ENCODE data around the gene ASB16.

Gene ASB16

DNA sequence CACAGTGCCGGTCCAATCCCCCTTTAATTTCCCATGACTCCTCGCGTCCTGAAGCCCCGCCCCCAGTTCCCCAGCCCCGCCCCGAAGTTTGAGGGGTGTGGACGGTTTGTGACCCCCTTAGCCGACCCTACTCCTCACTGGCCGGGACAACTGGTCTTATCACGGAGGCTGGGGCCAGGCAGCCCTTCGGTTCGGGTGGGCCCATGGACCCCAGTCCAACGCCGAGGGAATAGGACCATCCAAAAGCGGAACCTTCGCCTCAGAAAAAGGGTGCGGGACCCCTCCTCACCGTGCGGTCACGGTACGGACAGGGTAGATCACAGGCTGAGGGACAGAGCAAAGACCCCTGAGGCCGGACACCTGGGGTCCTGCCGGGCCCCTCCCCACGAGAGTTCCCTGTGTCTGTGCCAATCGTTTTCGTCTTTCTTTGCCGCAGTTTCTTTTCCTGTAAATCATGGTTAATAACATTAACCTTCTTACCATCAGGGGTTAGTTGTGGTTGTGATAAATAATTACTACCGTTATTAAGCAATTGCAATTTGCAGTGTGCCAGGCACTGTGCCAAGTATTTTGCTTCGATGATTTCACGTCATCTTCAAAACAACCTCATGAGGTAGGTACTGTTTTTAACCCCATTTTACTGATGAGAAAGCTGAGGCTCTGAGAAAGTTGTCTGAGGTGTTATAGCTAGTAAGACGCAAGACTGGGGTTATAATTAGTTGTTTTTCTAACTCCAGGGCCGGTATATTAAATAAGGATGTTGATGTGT is 16.8 kb downstream of the ASB16 start:
- DNase-seq (ENCODE audit: low read depth in 3 of 3), result no peak

DNA sequence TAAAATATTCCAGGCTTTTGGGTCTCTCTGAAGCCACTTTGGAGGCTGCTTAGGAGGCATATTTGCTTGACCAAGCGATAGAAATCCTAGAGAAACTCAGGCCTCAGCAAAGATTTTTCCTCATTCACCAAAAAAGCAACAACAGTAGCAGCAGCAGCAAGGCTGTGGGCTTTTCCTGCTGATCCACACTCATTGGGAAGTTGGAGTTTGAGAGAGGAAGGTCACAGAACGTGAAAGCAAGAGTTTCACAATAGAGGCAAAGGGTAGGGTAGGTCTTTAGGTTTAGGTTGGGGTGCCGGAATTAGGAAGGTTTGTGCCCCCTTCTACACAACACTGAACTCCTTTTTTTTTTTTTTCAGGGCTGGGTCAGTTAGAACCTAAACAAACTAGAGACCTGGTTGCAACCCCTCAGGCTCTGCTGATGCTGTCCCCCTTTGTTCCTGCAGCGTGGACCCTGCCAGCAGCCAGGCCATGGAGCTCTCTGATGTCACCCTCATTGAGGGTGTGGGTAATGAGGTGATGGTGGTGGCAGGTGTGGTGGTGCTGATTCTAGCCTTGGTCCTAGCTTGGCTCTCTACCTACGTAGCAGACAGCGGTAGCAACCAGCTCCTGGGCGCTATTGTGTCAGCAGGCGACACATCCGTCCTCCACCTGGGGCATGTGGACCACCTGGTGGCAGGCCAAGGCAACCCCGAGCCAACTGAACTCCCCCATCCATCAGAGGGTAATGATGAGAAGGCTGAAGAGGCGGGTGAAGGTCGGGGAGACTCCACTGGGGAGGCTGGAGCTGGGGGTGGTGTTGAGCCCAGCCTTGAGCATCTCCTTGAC is 18.3 kb downstream of the ASB16 start:
- DNase-seq (ENCODE audit: low read depth in 3 of 3), result no peak

DNA sequence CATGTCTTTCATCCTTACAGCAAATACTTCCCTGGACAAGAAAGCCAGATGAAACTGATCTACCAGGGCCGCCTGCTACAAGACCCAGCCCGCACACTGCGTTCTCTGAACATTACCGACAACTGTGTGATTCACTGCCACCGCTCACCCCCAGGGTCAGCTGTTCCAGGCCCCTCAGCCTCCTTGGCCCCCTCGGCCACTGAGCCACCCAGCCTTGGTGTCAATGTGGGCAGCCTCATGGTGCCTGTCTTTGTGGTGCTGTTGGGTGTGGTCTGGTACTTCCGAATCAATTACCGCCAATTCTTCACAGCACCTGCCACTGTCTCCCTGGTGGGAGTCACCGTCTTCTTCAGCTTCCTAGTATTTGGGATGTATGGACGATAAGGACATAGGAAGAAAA is 20.0 kb downstream of the ASB16 start:
- DNase-seq (ENCODE audit: low read depth in 3 of 3), result no peak

DNA sequence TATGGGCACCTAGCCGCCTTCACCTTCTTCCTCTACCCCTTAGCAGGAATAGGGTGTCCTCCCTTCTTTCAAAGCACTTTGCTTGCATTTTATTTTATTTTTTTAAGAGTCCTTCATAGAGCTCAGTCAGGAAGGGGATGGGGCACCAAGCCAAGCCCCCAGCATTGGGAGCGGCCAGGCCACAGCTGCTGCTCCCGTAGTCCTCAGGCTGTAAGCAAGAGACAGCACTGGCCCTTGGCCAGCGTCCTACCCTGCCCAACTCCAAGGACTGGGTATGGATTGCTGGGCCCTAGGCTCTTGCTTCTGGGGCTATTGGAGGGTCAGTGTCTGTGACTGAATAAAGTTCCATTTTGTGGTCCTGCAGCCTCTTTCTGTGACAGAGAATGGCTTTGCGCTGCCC is 20.9 kb downstream of the ASB16 start:
- no peak for DNase-seq (ENCODE audit: low read depth in 3 of 3)

DNA sequence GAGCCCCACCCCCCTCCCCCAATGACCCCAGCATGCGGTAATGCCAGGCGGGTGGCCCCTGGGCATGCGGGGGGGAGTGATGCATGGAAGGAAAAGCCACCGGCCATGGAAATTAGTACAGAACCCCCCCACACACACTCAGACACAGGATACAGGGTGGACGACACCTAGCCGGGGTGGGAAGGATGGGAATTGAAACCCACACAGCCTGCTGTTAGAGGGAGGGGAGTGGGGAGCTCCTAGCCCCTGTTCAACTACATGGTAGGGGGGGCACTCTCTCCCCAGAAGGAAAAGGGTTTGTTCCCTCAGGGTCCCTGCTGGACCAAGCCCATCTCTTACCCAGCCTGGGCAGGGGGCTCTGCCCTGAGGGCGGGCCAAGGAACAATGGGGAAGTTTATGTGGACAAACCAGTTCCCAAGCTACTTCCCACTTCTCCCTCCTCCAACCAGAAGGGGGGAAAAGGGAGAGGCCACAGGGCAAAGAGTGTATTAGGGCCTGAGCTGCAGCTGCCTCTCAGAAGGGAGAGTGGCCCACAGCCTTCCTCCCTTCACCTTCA is 21.5 kb downstream of the ASB16 start:
- DNase-seq (ENCODE audit: low read depth in 3 of 3), result no peak

DNA sequence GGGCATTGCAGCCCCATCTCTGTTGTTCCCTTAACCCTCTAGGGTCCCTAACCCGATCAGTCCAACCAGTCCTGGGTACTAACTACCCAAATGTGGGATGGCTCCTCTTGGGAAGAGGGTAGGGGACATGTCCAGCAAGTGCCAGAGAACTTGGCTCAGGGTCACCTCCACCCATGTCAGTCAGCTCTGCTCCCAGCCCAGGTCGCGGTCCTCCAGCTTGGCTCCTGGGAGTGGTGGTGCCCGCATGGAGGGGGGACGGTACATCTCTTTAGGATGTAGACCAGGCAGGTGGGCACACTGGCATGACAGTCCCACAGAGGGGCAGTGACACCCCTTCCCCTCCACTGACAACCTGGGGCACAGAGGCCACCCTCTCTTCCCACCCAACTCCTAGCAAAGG is 22.2 kb downstream of the ASB16 start:
- no peak for DNase-seq (ENCODE audit: low read depth in 3 of 3)

DNA sequence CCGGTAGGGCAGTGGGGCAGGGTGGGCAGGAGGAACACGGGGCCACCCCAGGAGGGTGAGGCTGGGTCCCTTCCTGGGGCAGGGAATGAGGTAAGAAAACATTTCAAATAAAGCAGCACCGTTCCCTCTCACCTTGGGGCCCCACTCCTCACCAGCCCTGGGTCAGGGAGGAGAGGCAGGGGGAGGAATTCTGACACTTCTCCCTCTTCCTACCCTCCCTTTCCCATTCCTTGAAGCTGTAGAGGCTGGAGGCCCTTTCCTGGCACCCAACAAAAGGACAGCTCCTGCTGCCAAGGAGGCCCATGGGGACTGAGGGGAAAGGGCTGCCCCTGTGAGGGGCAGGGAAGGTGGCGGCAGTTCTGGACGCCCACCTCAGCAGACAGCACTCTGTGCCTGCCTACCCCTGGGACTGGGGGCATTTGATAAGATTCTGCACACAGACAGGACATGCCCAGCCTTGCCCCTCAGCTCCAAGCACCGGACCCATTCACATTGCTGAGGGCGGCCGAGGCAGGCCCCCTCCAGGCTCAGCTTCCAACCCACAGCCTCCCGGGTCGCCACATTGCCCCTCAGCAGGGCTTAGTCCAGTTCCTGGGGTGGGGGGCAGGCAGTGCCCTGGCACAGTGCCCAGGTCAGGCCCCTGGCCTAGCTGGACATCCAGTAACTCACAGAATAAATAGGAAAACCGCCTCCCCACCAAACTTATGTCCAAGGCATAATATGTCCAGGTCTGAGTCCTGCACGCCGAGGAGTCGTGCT is 23.0 kb downstream of the ASB16 start:
- DNase-seq (ENCODE audit: low read depth in 3 of 3), result no peak

DNA sequence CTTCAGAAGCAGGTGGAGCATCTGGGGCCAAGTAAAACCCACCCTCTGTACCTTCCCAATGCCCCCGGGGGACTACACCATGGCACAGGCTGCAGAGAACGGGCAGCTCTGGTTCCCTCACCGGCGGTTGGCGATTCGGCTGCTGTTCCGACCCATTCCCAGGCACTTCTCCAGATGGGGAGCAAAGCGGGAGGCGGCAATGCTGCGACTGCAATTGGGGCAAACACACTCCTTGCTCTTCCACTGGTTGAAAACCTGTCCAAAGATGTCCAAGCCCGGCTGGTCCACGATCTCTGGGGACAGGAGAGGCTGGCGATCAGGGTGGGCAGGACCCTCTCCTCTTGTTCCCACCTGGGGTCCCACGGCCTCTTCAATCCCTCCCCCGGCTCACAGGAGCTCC is 26.6 kb downstream of the ASB16 start:
- DNase-seq (ENCODE audit: low read depth in 3 of 3), result no peak

DNA sequence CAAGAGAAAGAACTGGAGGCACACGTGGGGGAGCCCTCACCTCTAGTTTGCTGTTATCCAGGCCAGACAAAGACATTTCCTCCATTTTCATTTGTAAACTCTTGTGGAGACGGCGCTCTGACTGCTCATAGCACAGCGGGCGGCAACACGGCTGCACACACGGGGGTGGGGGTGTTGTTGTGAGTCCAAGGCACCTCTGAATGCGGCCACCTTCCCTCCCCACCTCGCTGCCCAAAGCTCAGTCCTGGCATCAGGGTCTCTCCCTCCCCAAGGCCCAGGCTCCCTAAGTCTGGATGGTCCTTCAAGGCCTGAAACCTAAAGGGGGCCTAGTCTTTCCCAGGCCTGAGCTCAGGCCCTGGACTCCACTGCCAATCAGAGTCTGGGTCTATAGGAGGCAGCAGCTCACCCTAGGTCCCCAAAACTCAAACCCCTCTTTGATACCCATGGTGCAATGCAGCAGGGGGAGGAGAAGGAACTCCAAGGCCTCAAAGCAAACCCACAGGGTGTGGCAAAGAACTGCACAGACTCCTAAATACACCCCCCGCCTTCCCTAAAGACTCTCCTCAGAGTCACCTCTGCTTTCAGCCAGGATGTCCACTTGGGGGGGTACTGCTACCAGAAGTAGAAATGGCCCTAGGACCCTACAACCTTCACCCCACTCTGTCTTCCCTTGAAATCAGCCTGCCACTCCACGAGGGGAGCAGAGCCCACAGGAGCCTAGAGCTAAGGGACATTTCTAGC is 27.6 kb downstream of the ASB16 start:
- DNase-seq (ENCODE audit: low read depth in 3 of 3), result peak in 1 of 3 experiments; percentile 33

DNA sequence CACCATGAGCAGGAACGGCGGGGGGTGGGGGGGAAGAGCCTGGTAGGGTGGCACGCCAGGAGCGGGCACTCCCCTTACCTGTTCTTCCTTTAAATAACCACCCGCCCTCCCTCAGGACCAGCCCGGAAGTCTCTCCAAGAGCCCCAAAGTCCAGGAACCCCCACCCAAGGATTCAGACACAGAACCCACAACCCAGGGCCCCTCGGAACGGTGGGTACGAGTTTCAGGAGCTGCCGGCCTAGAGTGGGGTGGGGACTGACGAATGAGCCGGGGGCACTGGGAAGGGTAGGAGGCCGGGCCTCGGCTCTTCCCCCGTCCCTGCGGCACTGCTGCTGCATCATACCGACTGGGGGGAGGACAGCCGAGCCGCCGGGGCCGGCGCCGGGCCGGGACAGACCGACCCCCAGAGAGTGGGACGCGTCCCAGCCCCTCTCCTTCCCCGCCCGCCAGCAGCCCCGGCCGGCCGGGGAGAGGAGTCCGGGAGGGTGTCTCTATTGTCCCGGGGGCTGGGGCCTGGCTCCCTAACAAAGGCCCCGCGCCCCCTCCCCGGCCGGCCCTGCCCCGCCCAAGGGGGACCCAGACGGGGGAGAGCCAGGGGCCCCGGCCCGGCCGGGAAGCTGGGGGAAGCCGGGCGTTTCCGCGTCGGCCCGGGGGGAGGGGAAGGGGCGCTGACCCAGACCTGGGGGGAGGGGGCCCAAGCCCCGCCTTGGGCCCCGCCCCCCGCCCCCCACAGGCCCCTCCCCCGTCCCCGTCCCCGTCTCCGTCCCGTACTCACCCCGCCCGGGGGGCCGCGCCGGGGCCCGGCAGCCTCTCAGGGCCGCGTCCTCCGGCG is 28.4 kb downstream of the ASB16 start:
- DNase-seq (ENCODE audit: low read depth in 3 of 3), result peak in 1 of 3 experiments; percentile 57

DNA sequence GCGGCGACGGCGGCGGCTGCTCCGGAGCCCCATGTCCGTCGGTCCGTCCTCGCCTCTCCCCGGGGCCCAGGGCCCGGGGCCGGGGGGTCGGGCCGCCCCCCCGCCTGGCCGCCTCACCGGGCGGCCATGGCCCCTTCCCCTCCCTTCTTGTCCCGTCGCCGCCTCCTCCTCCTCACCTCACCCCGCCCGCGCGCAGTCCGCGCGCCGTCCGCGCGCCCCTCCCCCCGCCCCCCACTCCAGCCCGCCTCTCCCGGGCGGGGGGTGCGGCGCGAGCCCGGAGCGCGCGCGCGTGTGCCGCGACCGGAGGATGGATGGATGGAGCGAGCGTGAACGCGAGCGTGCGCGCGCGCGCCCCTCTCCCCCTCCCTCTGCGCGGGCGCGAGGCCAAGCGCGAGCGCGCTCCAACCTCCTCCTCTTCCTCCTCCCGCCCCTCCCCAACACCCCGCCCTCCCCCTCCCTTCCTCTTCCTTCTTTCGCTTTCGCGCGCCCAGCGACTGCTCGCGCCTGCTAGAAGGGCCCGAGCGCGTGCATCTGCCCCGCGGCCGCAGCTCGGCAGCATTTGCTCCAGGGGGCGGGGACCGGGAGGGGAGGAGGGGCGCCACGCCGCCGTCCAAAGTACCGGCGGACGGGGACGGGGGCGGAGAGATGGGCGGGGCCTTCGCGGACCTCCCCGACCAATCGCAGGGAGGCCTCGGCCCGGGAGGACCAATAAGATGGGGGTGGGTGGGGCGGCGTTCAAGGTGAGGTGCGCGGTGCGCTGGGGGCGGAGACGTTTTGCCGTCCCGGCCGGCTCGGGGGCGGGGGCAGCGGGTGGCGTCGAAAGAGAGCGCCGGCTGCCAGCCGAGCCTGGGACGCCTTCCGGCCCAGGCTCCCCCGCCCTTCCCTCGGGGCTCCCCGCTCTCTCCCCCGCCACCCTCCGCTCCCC is 29.3 kb downstream of the ASB16 start, which contains the start of gene ATXN7L3:
Gene ATXN7L3, minus strand, starts transcription at position 332 of the 925 bp plus-strand sequence. CDS start 1,814 bp downstream, outside the sequence.
- DNase-seq (ENCODE audit: low read depth in 3 of 3), result peak; percentile 99 to 100 (median 99)

DNA sequence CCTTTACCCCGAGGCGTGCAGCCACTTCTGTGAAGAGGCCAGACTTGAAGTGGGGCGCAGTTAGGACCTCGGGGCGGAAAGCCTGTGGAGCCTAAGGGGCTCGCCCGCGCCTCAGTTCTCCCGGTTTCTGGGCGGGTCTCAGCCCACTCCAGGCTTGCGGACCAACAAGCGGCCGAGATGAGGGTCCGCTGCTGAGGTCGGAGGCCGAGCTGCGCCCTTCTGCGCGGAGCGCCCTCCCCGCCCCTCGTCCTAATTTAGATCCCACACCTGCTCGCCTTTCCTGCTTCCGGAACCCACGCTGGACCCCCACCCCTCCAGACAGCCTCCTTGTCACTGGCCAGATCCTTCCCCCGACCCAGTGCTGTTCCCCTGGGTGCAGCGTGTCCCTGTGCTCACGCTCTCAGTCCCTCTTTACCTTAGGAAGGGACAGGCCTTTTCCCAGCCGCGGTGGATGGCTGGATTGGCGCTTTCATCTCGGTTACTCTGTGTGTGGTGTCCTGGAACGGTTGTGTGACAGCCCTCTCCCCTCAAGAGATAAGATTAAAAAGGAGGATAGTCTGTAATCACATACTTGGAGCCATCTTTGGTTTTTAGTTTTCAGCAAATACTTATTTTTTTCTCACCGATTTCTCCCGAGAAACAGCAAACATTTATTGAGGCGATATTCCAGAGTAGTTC is 30.1 kb downstream of the ASB16 start:
- DNase-seq (ENCODE audit: low read depth in 3 of 3), result no peak

DNA sequence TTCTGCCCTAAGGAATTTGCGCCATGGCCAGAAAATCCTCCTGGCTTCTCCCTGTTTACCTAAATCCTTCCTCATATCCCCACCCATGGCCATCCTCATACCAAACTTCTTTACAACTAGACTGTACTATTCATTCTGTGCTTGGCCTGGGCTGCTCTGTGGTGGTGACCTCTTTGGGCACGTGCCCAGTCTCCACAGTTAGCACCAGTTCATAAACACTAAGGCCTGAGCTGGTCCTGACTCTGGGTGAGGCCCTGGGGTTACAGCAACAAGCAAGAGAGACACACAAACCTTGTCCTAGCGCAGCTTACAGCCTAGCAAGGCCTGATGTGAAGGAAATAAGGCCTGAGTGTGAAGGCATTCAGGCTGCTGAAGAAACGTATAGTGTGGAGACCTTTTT is 32.3 kb downstream of the ASB16 start:
- no peak for DNase-seq (ENCODE audit: low read depth in 3 of 3)

DNA sequence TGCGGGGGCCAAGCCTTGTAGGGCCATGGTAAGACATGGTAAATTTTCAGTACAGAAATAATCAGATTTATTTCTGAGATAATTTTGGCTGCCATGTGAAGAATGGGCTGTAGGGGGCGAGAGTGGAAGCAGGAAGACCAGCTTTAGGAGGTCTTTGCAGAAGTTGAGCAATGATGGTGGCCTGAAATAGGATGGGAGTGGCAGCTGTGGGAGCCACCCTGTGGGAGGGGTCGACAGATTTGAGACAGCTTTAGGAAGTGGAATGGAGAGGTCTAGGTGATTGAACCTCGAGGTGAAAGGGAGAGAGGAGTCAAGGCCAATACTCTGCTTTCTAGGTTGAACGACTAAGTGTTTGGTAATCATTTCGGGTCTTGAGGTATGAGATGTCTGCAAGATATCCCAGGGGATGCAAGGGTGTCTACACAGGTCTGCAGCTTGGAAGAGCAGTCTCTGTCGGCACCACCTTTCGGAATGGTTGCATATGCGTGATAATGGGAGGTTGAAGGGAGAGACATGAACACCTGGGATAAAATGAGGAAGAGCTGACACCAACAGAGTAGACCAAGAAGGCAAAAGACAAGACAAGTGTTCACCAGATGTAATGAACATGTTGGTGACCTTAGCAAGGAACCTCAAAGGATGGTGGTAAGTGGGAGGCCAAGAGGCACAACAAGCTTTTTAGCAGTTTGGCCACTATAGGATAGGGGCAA is 33.4 kb downstream of the ASB16 start:
- peak in 1 of 3 experiments; percentile 51 for DNase-seq (ENCODE audit: low read depth in 3 of 3)

DNA sequence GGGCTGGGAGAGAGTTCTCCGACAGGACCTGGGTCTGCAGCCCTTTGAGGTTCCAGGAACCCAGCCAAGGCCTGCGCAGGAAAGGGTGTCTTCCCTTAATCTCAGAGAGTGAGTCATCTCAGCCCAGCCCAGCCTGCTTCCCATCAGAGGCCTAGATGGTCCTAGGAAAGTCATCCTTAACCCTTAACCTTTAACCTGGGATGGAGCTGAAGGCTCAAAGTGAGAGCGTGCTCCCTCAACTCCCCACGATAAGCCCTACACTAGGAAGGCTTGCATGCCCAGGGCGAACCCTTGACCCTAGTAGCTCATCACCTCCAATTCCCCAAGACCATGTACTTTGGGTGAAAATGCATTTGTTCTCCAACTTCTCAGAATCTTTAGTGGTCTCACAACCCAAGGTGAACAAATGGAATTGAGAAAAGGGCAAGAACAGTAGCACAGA is 34.0 kb downstream of the ASB16 start:
- no peak for DNase-seq (ENCODE audit: low read depth in 3 of 3)

DNA sequence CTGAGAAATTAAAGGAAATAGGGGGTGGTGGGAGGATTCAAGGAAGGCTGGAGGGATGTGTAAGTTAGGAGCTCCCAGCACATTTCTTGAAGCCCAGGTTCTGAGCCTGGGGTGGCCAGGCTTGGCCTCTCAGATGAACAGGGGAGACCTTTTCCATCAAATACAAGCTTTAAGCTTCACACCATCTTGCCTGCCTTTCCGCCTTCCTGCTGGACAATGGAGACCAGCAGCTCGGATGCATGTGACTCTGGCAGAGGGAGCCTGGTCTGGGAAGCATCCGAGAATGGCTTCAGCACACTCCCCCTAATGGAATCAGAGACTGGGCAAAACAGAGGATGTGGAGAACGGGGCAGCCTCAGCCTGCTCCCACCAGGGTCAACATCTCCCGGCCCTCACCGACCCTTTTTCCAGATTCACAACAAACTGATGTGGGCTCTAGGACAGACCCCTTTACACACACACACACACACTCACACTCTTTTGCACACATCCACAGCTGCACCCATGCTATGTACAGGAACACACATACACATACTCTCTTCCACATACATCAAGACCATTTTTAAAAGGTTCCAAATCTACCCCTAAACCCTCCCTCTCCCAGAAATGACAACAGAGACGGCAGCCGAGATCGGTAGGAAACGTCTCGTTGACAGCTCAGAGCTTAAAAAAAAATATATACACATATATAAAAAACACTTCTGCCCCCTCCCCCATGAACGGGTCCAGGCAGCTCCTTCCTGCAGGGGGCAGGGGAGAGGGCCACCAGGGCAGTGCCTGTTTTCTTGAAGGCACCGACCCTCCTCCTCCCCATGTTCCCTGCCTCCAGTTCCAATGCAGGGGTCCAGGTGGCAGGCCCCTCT is 35.7 kb downstream of the ASB16 start:
- DNase-seq (ENCODE audit: low read depth in 3 of 3), result no peak

DNA sequence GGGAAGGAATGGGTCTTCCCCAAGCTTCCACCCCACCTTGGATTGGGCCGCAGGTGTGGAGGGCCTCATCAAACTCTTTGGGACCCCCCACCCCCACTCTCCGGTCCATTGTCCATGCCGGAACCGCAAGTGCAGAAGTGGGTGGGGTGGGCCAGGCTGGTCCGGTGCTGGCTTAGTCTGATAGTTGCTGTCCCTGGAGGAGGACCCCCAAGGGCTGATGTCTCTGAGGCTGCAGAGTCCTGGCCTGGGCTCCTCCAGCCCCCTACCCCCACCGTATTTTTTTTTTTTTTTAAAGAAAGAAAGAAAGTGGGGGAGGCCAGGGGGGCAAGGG is 36.3 kb downstream of the ASB16 start:
- DNase-seq (ENCODE audit: low read depth in 3 of 3), result no peak

Data from stimulated activated CD4-positive, alpha-beta T cell treated with anti-CD3 and anti-CD28 coated beads, TNF-alpha, amount 100 ng/mL, for 24 hours (primary cell).